GM21526 (cell line): ENCODE data around the gene IL2RA.
"Not testable (repeated sequence)": the region's sequence is repeated elsewhere in the genome, so short reads cannot be mapped to it uniquely, and the experiment has no call there.

ENCODE experiments used
- ATAC-seq: cut with Tn5 transposase; IDR thresholded peaks from one replicate; pipeline ENCODE4 v1.9.1; 2021; ENCODE audit warnings: moderate library complexity; ENCODE audit not compliant: unreplicated experiment, low FRiP score

Gene IL2RA

DNA sequence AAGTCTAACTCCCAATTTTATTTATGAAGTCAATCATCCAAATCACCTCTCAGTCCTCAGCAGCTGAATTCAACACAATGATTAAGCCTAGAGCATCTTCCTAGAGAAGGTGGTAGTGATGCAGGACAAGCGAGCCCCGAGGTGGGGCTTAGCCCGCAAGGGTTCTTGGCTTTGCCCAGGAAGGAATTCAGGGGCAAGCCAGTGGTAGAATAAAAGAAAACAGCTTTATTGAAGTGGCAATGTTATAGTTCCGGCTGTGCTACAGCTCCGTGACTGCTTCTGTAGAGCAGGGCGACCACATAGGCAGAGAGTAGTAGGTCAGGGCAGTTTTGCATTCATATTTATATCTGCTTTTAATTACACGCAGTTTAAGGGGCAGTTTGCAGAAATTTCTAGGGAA, 18.1 kb downstream of the IL2RA start:
- ATAC-seq, result no peak

- not testable (repeated sequence) for ATAC-seq
Measured at GRCh38 chr10:6043377-6043776, 18.8 kb downstream of the IL2RA start.

- ATAC-seq, result no peak
Measured at GRCh38 chr10:6040205-6040604, 22.0 kb downstream of the IL2RA start.

GRCh38 chr10:6039711-6040110, 22.5 kb downstream of the IL2RA start:
- ATAC-seq, result no peak

DNA sequence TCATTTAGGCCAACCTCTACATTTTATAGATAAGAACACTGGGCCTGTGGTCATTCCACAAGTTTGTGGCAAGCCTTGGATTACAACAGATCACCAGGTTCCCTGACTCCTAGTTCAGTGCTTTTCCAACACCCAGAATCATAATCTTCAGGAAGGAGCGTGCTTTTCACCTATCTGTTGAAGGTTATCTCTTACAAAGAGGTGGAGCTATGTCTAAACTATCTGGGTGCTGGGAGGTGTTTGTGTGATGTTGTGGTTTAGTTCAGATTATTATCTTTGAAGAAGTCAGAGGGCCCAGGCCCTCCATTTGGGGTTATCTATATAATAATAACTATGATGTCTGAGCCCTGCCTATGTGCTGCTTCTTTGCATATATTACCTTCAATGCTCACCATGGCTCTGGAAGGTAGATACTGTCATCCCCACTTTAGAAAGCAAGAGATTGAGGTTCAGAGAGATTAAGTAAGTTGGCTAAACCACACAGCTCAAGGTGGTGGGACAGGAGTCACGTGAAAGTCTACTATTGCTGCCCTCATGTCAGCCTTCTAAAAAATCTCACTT, 24.0 kb downstream of the IL2RA start:
- ATAC-seq, result no peak

DNA sequence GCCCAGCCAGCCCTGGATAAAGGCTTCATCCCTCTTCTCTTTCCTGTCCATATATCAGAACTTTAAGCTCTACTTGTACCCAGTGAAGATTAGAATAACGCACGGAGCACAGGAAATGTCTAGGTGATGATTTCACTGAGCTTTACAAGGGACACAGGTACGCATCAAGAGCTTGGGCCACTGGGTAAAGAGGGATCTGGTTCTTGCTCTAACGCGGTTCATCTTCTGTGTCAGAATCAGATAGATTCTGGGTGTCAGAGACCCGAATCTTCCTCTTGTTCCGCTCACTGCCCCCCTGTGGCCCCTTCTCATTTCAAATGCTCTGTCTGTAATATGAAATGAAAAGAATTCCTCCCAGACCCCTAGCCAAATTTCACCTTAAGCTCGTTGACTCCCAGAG, 24.7 kb downstream of the IL2RA start:
- ATAC-seq, result no peak

DNA sequence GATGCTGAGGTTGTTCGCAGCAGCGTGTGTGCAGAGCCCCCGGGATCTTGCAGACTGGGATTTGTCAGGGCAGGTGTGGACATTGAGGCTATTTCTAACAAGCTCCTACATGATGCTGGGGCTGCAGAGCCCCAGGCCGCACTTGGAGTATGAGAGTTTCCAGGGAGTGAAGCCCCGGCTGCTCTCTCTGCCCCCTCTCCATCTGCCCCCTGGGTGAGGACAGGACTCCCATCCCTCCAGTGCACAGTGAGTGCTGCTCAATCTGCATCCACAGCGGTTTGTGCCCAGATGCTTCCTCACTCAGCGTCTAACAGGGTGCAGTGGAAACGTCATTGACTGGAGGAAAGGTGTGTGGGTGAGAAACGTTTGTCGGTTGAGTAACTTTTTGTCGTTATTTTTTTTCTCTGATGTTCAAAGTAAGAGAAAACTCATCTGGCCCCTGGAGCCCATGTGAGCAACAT, 25.3 kb downstream of the IL2RA start:
- no peak for ATAC-seq

GRCh38 chr10:6035931-6036575, 26.1 kb downstream of the IL2RA start:
- ATAC-seq, result no peak

DNA sequence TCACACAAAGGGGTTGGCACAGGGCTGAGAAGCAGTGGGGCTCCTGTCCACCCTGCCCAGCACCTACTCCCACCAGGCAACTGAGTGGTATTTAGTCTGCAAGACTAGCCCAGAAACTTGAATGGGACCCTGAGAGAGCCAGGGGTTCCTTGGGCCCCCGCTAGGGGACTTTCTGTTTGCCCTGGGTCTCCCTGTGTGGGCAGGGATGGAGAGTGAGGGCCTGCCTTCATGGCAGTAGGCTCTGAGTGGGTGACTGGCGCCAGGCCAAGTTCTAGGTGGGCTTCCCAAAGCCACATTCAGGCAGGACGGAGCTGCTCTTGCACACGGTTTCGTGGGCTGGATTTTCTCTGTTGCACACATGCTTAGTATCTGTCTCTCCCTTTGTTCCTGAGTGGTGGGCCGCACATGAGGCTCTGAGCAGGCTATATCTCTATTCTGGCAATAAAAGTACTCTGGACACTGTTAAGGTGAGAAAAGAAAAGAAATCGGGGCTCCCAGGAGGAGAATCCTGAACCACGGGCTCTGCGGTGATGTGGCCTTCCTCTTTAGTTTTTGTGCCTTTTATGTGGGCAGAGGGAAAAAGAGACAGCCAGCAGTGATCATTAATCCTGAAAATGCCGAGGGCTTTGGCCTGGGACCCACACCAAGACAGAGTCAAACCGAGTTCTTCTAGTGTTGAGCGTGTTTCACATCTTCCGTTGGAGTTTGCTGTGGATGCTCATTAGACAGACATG, 26.9 kb downstream of the IL2RA start:
- no peak for ATAC-seq

DNA sequence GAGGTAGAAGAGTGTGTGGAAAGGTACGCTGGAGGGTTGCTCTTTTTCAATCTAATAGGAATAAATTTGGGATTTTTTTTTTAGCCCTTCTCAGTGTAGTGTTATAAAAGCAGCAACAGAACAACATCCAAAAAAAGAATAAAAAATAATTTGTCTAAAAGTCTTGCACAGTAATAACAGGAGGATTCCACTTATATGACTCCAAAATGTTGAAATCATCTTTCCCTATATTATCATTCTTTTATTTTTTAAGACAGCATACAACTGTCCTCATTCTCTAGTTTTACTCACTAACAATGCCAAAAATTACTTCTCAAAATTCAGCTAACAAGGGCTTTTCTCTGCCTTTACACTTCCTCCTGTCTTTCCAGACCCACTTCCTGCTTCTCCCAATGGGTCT, 27.8 kb downstream of the IL2RA start:
- no peak for ATAC-seq

GRCh38 chr10:6033954-6034353, 28.2 kb downstream of the IL2RA start:
- no peak for ATAC-seq

DNA sequence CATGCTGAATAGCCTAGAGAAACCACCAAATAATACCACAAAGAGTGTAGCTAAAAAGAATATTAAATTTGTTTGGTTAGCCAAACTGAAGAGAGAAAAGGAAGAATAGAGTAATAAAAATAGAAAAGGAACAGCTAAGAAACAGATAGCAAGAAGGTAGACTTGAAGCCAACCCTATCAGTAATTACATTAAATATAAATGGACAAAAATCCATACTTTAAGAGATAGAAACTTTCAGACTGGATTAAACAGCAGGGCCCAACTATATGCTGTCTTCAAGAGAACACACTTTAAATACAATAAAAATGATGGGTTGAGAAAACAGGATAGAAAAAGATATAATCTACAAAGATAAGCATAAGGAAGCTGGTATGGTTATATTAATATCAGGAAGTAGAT, 31.2 kb downstream of the IL2RA start:
- ATAC-seq, result no peak

- no peak for ATAC-seq
Measured at GRCh38 chr10:6030217-6030616, 31.9 kb downstream of the IL2RA start.

DNA sequence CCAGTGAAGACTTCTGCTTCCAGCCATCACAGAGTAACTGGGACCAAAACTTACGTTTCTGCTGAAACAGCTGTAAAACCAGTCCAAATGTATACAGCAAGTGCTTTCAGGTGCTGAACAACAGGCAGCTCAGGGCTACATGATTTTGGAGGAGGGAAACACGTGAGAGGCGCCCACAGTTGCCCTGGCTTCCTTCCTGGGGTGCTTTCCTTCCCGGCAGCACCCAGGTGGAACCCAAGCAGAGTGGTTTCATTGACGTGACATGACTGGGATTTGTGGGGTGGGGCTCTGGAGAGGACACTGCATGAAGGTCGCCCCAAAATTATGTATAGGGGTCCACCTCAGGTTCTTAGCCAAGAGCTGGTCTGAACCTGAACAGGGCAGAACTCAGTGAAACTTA, 34.2 kb downstream of the IL2RA start:
- no peak for ATAC-seq

- ATAC-seq, result no peak
Measured at GRCh38 chr10:6025683-6026255, 36.4 kb downstream of the IL2RA start.

DNA sequence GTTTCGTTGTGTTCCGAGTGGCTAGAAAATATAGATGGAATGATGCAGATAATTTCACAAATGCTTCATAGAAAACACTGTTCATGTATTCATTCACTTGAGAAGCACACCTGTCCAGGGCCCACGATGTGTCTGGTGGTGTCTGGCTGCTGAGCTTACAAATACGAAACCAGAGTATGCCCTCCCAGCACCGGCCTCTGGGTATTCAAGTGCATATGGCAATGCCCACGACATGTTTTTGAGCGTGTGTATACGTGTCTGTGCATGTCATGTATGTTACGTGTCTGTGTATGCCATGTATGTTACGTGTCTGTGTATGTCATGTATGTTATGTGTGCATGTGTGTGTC, 37.9 kb downstream of the IL2RA start:
- no peak for ATAC-seq

GRCh38 chr10:6023661-6024333, 38.4 kb downstream of the IL2RA start:
- ATAC-seq, result no peak

- no peak for ATAC-seq
Measured at GRCh38 chr10:6022660-6023059, 39.5 kb downstream of the IL2RA start.

DNA sequence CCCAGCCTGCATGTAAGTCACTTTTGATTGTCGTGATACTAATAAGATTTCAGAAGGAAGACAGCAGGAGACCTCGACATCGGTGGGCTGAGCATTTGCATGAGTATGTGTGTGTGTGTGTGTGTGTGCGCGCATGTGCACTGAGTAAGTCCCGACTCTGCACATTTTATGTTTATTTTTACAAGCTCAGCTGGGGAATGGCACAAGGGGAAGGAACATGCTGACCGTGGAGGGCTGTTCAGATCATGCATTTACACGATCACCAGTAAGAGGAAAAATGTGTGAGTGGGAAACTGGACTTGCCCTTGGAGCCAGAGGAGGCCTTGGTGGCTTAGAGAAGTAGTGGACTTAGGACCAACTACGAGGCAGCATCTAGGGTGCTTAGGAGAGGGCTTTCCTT, 41.3 kb downstream of the IL2RA start:
- ATAC-seq, result no peak

DNA sequence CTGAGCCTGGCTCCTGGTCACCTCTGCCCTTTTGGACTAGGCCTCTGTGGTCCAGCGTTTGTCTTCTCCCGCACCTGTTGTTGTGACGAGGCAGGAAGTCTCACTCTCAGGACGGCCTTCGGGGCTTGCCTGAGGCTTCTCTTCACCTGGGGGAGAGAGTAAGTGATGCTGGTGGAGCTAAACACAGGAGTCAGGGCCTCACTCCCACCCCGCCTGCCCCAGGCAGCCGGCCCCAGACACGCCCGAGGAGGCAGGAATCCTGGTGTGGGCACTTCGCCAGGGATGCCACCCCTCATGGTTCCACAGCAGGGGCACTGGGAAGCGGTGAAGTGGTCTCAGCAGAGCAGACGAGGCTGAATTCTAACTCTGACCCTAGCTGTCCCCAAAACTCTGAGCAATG, 42.4 kb downstream of the IL2RA start:
- ATAC-seq, result no peak
